Ishikawa (cell line): ENCODE results near the gene FASN.

ENCODE experiments used
- CEBPB ChIP-seq: IDR thresholded peaks from 2 replicates; pipeline ENCODE4 v1.6.1; 2012
- CREB1 ChIP-seq: IDR thresholded peaks from 2 replicates; pipeline ENCODE4 v1.6.1; 2012; ENCODE audit warnings: low read depth
- EGR1 ChIP-seq: IDR thresholded peaks from 2 replicates; pipeline ENCODE4 v1.6.1; 2012
- EP300 ChIP-seq: IDR thresholded peaks from 2 replicates; pipeline ENCODE4 v1.6.1; 2012; ENCODE audit warnings: borderline replicate concordance
- FOXM1 ChIP-seq: IDR thresholded peaks from 2 replicates; pipeline ENCODE4 v1.6.1; 2012; ENCODE audit warnings: low read depth, borderline replicate concordance
- MAX ChIP-seq: IDR thresholded peaks from 2 replicates; pipeline ENCODE4 v1.6.1; 2012
- NFIC ChIP-seq: IDR thresholded peaks from 2 replicates; pipeline ENCODE4 v1.6.1; 2012
- RAD21 ChIP-seq: IDR thresholded peaks from 2 replicates; pipeline ENCODE4 v1.6.1; 2012; ENCODE audit warnings: low read depth
- REST ChIP-seq: IDR thresholded peaks from 2 replicates; pipeline ENCODE4 v1.6.1; 2012; ENCODE audit warnings: low read depth, mild to moderate bottlenecking
- TAF1 ChIP-seq: IDR thresholded peaks from 2 replicates; pipeline ENCODE4 v1.6.1; 2012; ENCODE audit warnings: low read depth, mild to moderate bottlenecking
- TCF12 ChIP-seq: IDR thresholded peaks from 2 replicates; pipeline ENCODE4 v1.6.1; 2012; ENCODE audit warnings: low read depth
- TEAD4 ChIP-seq: IDR thresholded peaks from 2 replicates; pipeline ENCODE4 v1.6.1; 2012
- USF1 ChIP-seq: IDR thresholded peaks from 2 replicates; pipeline ENCODE4 v1.6.1; 2012
- YY1 ChIP-seq: IDR thresholded peaks from 2 replicates; pipeline ENCODE4 v1.6.1; 2012; ENCODE audit warnings: low read depth
- ZBTB7A ChIP-seq: IDR thresholded peaks from 2 replicates; pipeline ENCODE4 v1.6.1; 2012; ENCODE audit warnings: low read depth

The FASN gene

GRCh38 chr17:82079001-82079677 is 18.9 kb downstream of the FASN start:
- TF ChIP-seq USF1 (no peak), TAF1 (no peak), FOXM1 (no peak), TEAD4 (no peak), CEBPB (no peak), NFIC (no peak), YY1 (no peak), EP300 (no peak), TCF12 (no peak), RAD21 (no peak), EGR1 (no peak), CREB1 (no peak), REST (no peak)

GRCh38 chr17:82078433-82078832 is 19.6 kb downstream of the FASN start:
- TF ChIP-seq RAD21: no peak
- no peak for TF ChIP-seq MAX
- TF ChIP-seq FOXM1: no peak
- TF ChIP-seq EGR1: no peak
- TF ChIP-seq NFIC: no peak

GRCh38 chr17:82077617-82078358 is 20.2 kb downstream of the FASN start:
- TF ChIP-seq MAX (no peak), NFIC (no peak), TAF1 (no peak), YY1 (no peak), RAD21 (no peak), EGR1 (no peak), REST (no peak), TEAD4 (no peak), USF1 (no peak), FOXM1 (no peak), CREB1 (no peak), ZBTB7A (no peak), CEBPB (no peak), TCF12 (no peak), EP300 (no peak)

- TF ChIP-seq EP300: no peak
- TF ChIP-seq TEAD4: no peak
- TF ChIP-seq USF1: no peak
- TF ChIP-seq REST: no peak
- TF ChIP-seq FOXM1: no peak
- TF ChIP-seq ZBTB7A: no peak
- no peak for TF ChIP-seq CREB1
- TF ChIP-seq CEBPB: no peak
- TF ChIP-seq TAF1: no peak
- TF ChIP-seq YY1: no peak
- TF ChIP-seq EGR1: no peak
- TF ChIP-seq MAX: no peak
- TF ChIP-seq TCF12: no peak
- TF ChIP-seq NFIC: no peak
- TF ChIP-seq RAD21: no peak
These were observed 21.0 kb downstream of the FASN start for GRCh38 chr17:82076785-82077591.
